ENCODE results near the gene ME1.
"Not testable (repeated sequence)": the region's sequence is repeated elsewhere in the genome, so short reads cannot be mapped to it uniquely, and the experiment has no call there.

Gene ME1

DNA sequence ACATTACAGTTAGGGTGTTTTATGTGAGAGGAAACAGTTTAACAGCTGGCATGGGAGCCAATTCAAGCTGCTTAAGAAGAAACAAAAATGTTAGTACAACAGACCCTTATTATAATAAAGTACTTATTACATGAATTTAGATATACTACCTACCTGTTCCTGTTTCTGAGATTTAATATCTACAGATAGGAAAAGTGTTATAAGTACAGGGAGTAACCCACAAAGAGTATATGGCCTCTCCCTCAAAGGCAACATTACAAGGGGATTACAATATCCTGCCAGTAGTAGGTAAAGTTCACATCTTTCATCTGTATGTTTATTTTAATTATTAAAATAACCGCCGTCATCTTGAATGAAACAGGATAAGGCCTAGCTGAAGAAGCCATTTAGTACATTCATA, 1.8 kb upstream of the ME1 start:
- no peak for DNase-seq (ENCODE audit: low read depth in 1 of 2, low spot score in 1 of 2)

DNA sequence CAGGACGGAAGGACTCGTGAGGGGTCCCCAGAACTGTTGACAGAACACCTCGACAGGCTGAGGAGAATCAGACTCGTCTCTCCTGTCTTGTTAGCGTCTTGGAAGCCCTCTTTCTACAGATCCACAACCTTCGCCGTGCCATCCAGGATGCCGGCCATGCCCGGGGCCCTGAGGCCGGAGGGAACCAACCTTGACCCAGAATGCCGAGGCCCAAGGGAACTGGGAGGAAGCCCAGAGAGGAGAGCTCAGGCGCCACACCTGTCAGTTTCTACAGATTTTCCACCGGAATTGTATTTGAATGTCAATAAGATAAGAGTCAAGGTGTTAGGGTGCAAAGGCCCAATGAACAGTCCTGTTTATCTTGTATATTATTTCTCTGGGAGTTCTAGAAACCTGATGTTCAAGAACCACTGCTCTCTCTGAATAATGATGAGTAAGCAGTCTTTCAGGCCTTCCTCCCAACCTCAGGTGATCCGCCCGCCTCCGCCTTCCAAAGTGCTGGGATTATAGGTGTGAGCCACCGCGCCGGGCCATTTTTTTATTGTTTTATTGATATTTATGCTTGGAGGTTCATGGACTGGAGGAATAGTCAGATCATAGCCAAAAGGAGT, 799 bp upstream of the ME1 start:
- DNase-seq (ENCODE audit: low read depth in 1 of 2, low spot score in 1 of 2), result no peak

DNA sequence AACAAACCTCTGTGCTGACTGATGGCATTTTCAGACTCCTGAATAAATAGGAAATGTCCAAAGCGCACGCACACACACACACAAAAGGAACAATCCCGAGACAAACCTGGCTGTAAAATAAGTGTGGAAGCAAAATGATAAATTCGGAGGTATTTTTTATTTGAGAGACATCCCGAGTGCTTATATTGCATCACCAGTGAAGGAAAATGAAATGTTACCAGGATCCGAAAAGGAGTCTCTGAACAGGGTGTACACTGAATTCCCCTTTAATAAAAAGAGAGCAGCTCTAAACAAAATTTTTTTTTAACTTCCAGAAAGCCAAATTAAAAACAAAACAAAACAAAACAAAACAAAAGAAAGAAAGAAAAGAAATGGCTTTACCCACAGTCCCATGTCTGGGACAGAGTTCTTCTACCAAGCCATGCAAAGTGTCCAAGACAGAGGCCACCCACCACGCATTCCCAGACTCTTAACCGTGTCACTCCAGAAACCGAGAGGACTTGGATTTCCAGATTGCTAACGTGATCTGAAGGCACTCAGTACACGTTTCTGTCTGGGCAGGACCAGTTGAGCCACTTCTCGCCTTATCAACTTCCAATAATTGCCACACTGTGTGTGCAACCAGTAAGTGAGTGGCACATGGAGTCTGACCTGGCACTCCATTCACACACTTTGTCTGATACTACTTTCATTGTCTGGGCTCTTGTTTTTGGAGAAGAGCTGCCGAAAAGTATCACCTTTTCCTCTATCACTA, 817 bp downstream of the ME1 start:
- no peak for DNase-seq (ENCODE audit: low read depth in 1 of 2, low spot score in 1 of 2)

DNA sequence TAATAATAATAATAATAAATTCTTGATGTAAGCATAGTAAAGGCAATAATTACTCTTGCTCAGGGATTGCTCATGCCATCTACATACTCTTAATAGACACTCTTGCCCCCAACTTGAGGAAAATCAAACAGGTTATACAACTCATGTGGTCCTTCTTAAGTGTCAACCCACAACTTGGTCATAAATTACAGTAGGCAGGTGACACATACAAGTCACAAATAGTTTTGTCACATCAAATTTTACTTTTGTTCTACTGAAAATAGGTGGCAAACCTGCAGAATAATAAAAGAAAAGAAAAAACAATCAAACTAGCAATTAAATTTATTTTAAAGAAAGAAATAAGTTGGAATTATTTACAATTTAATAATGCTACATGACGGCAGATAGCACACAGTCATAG, 1.6 kb downstream of the ME1 start:
- no peak for DNase-seq (ENCODE audit: low read depth in 1 of 2, low spot score in 1 of 2)

DNA sequence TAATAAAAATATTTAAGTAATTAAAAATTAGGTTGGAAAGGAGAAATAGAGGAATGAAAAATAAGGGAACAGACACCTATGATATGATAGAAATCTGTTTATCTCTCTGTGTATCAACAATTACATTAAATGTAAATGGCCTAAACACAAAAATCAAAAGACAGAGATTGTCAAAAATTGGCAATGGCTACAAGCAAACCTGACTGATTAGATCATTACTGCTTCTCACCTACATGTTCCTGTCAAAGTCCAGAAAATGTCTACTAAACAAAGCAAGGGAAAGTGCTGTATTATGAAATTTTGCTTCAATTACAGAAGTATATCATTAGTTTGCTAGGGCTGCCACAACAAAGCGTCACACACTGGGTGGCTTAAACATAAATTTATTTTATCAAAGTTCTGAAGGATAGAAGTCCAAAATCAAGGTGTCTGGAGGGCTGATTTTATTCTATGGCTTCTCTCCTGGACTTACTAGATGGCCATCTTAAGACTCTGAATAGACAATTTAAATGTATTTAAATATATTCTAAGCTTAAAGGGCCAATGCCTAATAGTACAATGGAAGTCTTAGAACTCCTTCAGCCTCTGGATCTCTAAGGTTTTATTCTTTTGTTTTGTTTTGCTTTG, 6.3 kb downstream of the ME1 start:
- DNase-seq (ENCODE audit: low read depth in 1 of 2, low spot score in 1 of 2), result no peak

DNA sequence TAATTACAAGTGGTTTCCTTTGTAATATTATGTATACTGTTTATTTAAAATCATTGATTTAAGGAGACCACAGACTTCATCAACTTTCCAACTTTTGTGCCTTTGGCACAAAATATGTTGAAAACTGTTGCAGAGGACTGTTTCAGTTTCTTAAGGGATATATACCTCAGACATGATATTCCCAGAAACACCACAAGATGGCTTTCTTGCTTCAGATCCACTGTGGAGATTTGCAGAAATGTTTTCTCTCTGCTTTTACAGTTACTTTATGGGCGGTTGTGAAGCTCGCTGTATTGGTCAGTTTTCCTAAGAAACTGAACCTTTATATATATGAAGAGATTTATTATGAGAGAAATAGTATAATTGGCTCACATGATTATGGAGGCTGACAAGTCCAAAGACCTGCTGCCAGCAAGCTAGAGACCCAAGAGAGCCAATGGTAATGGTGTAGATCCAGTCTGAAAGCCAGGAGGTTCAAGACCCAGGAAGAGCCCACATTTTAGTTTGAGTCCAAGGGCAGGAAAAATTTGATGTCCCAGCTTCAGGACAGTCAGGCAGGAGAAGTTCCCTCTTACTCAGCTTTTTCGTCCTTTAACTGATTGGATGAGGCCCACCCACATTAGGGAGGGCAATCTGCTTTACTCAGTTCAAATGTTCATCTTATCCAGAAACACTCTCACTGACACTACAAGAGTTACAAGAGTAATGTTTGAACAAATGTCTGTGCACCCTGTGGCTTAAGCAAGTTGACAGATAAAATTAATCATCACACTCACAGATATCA, 12.8 kb downstream of the ME1 start:
- no peak for DNase-seq (ENCODE audit: low read depth in 1 of 2, low spot score in 1 of 2)

DNA sequence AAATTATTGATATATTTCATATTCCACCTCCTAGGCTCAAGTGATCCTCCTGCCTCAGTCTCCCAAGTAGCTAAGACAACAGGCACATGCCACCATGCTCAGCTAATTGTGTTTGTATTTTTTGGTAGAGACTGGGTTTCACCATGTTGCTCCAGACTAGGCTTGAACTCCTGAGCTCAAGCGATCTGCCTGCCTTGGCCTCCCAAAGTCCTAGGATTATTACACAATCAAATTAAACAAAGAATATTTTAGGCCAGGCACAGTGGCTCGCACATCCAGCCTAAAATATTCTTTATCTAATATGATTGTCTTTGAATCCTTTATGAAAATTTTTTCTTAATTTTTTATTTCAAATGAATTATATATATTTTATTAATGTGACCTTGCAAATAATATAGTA, 17.8 kb downstream of the ME1 start:
- no peak for DNase-seq (ENCODE audit: low read depth in 1 of 2, low spot score in 1 of 2)

DNA sequence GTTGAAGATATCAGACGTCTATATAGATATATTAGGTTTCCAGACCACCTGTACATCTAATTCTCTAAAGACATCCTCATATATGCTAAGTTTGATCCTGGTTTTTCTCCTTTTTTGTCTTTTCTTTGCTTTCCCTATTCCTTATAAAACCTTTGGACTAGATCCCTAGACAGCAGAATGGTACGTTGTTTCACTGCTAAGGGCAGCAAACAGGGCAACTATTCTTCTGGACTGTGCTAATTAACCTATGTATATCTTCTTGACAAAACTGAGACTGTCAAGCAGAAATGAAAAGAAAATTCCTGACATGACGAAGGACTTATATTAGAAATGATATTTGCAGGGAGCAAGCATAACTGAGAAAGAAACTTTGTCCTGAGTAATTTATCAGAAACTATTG, 19.1 kb downstream of the ME1 start:
- DNase-seq (ENCODE audit: low read depth in 1 of 2, low spot score in 1 of 2), result no peak

DNA sequence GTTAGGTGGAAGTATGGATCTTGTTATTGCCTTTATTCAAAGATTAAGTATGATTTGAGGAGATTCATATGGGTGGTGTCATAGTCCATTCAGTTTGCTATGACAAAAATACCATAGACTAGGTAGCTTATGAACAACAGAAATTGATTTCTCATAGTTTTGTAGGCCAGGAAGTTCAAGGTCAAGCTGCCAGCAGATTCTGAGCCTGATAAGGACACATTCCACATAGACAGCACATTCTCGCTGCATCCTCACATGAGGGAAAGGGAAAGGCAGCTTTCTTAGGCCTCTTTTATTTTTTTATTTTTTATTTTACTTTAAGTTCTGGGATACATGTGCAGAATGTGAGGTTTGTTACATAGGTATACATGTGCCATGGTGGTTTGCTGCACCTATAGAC, 27.7 kb downstream of the ME1 start:
- no peak for DNase-seq (ENCODE audit: low read depth in 1 of 2, low spot score in 1 of 2)

DNA sequence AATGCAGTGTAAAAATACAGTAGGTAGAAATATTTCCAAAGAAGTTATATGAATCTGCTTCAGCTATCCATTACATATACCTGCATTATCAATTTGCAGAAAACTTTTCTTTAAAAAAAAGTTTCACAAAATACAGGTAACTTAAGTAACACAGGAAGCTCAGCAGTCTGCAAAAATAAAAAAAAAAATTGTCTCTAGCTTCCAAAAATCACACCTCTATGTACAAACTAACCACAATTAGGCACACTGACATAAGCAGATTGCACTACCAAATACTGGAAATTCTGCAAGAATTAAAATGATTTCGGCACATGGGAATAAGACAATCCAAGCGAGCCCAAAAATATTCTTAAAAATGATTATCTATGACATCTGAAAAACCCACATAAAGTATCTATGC, 41.2 kb downstream of the ME1 start:
- no peak for DNase-seq (ENCODE audit: low read depth in 1 of 2, low spot score in 1 of 2)

DNA sequence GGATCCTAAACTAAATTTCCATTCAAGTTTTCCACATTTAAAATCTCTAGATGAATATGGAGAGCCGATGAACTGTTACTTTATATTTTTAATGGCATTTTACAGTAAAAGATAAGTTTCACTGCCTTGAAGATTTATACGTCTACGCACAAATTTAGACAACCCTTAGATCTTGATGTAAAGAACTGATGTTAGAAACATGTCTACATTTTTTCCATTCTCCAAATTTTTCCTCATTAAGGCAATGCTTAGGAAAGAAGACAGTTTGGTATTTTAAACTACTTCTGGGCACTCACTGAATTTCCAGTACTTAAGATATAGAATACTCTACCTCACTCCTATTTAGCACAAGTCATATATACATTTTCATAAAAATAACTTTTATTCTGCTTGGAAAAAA, 45.4 kb downstream of the ME1 start:
- DNase-seq (ENCODE audit: low read depth in 1 of 2, low spot score in 1 of 2), result no peak

DNA sequence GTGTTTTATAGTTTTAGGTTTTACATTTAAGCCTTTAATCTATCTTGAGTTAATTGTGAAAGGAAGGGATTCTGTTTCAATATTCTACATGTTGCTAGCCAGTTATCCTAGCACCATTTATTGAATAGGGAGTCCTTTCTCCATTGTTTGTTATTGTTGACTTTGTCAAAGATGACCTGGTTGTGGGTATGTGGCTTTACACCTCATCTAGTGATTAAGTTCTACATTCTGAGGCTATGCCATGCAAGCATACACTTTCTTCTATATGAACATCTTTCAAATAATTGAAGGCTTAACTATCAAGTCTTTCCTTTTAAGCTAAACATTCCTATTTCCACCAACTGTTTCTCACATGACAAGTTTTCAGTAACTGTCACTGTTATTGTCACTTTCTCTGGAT, 46.1 kb downstream of the ME1 start:
- no peak for DNase-seq (ENCODE audit: low read depth in 1 of 2, low spot score in 1 of 2)

DNA sequence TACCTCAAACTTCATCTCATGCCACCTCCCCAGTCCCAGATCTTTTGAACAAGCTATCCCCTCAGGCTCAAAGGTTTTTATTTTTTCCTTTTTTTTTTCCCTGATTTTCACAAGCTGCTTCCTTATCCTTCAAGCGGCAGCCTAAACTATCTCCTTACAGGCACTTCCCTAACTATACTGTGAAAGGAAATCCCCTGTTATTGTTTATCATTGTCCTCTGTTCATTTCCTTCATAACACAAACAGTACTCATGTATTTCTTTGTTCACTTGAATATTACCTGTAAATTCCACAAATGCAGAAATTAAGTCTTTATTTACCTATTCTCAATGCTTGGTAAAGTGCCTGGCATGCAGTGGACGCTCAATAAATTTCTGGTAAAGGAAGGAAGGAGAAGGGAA, 48.9 kb downstream of the ME1 start:
- no peak for DNase-seq (ENCODE audit: low read depth in 1 of 2, low spot score in 1 of 2)

DNA sequence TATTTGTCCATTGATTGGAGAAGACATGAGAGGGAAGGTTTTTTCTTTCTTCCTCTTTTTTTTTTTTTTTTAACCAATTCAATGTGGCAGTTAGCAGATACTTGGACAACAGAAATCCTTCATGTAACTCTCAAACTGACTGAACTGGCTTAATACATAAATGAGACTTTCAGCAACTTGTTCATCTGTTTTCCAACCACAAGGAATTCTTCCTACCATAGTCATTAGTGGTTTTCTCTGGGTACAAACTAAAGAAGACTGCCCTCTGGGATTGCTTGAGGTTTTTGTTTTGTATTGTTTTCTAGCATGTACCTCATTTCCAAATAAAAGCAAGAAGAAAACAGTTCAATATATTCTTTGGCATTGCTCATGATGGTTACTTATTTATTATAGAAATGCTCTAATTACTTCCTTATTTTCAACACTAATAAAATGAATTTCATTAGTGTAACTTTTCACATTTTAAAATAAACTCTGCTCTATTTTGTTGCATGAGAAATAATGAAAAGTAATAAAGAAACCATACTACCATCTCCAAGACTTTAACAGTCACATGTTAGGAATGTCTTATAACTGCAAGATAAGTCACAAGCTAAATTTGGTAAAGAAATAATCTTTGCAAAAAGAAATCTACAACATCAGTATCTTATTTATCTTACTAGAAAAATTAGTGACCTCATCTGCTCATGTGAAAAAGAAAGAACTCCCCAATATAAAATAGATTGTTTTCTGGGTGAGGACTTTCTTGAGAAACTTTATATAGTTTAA, 52.0 kb downstream of the ME1 start:
- no peak for DNase-seq (ENCODE audit: low read depth in 1 of 2, low spot score in 1 of 2)

DNA sequence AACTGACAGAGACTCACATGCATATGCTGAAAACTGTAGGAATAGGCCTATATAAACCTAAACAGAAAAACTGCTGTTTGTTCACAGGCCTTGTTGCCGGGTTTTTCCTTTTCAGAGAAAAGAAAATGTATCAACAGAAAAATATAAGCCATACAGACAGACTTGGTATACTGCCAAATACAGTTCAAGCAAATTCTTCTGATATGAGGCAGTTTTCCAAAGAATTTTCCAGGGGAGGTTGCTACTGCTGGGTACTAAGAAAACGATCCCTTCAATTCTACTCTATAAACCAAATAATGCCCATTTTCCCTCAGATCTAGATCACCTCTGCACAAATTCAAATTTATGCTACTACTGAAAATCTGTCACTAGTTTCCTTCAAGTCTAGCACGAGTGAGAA, 59.4 kb downstream of the ME1 start:
- DNase-seq (ENCODE audit: low read depth in 1 of 2, low spot score in 1 of 2), result no peak

DNA sequence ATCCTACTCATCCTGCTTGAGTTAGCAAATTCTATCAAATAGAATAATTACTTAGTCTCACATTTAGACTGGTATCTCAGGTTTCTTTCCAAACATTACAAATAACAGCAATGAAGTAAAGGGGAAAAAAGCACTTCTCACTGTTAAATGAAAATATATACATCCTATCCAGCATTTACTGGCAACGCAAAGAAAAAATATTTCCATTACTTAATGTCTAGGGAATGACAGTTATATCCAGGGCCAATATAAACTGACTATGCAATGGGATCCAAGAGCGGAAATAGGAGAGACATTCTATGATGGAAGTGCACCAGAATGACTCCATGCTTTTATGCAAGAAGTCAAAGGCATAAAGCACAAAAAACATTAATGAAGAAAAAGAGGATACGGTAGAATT, 60.3 kb downstream of the ME1 start:
- no peak for DNase-seq (ENCODE audit: low read depth in 1 of 2, low spot score in 1 of 2)

DNA sequence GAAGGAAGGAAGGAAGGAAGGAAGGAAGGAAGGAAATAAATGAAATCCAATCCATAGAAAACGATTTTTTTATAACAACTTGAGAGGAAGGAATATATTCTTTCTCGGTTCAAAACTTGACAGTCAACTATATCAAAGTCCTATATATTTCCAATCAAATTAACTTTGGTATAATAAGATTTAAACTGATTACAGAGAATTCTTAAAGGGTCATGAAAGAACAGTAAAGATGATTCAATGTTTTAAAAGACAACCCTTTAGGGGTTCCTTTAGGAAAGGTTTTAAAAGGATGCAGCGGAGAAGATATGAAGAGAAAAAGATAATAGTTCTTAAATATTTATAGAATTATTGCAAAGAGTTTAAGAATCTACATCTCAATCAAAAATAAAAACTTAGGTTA, 61.2 kb downstream of the ME1 start:
- DNase-seq (ENCODE audit: low read depth in 1 of 2, low spot score in 1 of 2), result no peak

DNA sequence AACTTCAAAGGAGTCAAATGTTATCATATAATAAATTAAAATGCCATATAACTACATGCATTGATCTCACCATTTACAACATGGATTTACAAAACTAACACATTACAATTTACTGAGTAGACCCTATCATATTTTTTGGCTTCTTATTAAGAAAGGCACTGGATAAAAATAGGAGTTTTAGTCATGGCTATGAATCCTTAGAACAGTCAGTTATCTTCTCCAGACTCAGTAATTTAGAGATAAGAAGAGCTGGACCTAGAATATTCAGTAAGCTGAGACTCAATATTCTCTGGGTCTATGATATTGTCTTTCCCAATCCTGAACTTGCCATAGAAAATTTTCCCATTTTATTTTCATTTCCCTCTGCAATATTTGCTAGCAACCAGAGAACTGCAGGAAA, 62.3 kb downstream of the ME1 start:
- DNase-seq (ENCODE audit: low read depth in 1 of 2, low spot score in 1 of 2), result no peak

DNA sequence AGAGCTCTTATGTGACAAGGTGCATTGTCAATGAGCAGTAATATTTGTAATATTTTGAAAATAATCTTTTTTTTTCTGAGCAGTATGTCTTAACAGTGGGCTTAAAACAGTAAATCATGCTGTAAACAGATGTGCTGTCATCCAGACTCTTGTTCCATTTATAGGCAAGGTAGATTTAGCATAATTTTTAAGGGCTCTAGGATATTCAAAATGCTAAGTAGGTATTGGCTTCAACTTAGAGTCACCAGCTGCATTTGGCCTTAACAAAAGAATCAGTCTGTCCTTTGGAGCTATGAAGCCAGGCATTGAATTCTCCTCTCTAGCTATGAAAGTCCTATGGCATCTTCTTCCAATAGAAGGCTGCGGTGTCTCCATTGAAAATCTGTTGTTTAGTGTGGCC, 63.7 kb downstream of the ME1 start:
- DNase-seq (ENCODE audit: low read depth in 1 of 2, low spot score in 1 of 2), result no peak

DNA sequence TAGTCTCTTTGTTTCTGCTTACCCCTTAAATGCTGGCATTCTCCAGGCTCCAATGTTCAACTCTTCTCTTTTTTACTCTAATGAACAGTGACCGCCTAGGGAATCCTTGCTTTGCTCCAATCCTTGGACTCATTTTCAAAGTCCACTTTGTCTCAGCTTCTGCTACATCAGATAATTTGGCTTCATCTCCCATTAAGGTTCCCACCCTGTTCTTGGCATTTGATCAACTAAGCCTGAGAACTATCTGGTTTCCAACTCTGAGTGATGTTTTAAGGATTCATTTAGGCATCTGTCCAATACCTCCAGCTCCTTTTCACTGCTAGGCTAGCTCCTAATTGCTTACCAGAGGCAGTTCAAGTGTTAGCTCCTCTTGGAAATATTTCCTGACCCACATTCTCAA, 64.9 kb downstream of the ME1 start:
- no peak for DNase-seq (ENCODE audit: low read depth in 1 of 2, low spot score in 1 of 2)

DNA sequence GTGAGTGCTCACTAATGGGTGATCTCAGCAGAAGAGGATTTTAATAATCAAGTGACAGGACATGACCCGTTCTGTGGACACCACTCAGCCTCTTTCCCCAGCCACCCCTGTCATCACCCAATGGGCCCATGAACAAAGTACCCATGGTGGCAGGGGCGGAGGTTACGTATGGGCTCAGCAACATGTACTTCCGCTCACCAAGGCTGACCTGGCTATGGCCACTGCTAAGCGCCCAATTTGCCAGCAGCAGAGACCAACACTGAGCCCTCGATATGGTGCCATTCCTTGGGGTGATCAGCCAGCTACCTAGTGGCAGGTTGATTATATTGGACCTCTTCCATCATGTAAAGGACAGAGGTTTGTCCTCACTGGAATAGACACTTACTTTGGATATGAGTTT, 68.5 kb downstream of the ME1 start:
- not testable (repeated sequence) for DNase-seq (ENCODE audit: low read depth in 1 of 2, low spot score in 1 of 2)

Measured in activated T-helper 1 cell treated with anti-CD3 and anti-CD28 coated beads, Interleukin-2, amount 50 U/mL, for 16 hours (primary cell).